Measurements from ENCODE around the gene C3orf18. TPM values are rescaled to one million over a fixed set of nuclear protein-coding genes. Genes with fewer than 3 reads are reported as not detected.

The C3orf18 gene
- total and polyA plus RNA-seq, 9 of the 15 experiments (the other 6 are each of a cell fraction or from before 2014, with no cell fraction given) = 0.01 to 2.3 (median 0.94) TPM

- no peak for TF ChIP-seq TSHZ1 (CRISPR knock-in tag; IDR thresholded peaks at IDR 0.05)
- TF ChIP-seq MAFK (IDR thresholded peaks at IDR 0.05; ENCODE audit: low read length) = peak; percentile 77
- TF ChIP-seq TFE3 (CRISPR knock-in tag; IDR thresholded peaks at IDR 0.05) = no peak
- TF ChIP-seq PHTF2 (CRISPR knock-in tag; IDR thresholded peaks at IDR 0.05) = no peak
- TF ChIP-seq PRMT5 (CRISPR knock-in tag; IDR thresholded peaks at IDR 0.05) = peak; percentile 88; the same call in 1 of the 2 replicates
- TF ChIP-seq CXXC5 (CRISPR knock-in tag; IDR thresholded peaks at IDR 0.05) = peak; percentile 35; the same call in 1 of the 2 replicates
- 0 out of 2 replicates have a peak, but pooled peaks have one; percentile 21 for TF ChIP-seq LCOR (CRISPR knock-in tag; IDR thresholded peaks at IDR 0.05)
- peak; percentile 45 for TF ChIP-seq ATF3 (IDR thresholded peaks at IDR 0.05)
- no peak for TF ChIP-seq ATF3 (CRISPR knock-in tag; conservative IDR thresholded peaks at IDR 0.05)
- TF ChIP-seq TOE1 (IDR thresholded peaks at IDR 0.05; ENCODE audit: borderline replicate concordance) = no peak
- TF ChIP-seq TOE1 (CRISPR knock-in tag; IDR thresholded peaks at IDR 0.05; ENCODE audit: borderline replicate concordance, low read depth) = peak; percentile 40; the same call in 1 of the 2 replicates
- TF ChIP-seq PTRF (tag; IDR thresholded peaks at IDR 0.05) = no peak
- no peak for TF ChIP-seq TEAD4 (IDR thresholded peaks at IDR 0.05; ENCODE audit: low read length)
- no peak for TF ChIP-seq TEAD4 (CRISPR knock-in tag; IDR thresholded peaks at IDR 0.05; ENCODE audit: borderline replicate concordance)
Measured at GRCh38 chr3:50525987-50526386, 41.6 kb downstream of the C3orf18 start (continued).
